GM12865 (cell line): ENCODE data around the gene YWHAE.

ENCODE experiments used
- DNase-seq: peaks from one replicate; pipeline ENCODE4 v3.0.0; 2010; ENCODE audit warnings: low read depth
- H3K4me3 ChIP-seq: 2 replicates; pipeline ENCODE4 v1.5.1; 2011; ENCODE audit warnings: mild to moderate bottlenecking, low read depth, low read length, control low read depth
- CTCF ChIP-seq: IDR thresholded peaks from 2 replicates; pipeline ENCODE4 v1.5.1; 2011; ENCODE audit warnings: low read length, control low read depth, low read depth, inconsistent platforms; ENCODE audit not compliant: insufficient read depth; ENCODE audit errors: missing control alignments

YWHAE gene

GRCh38 chr17:1324201-1324771 lies 75.7 kb downstream of the YWHAE start:
- no peak for DNase-seq
- H3K4me3 ChIP-seq: no peak overlapping the region
- no peak for TF ChIP-seq CTCF

- TF ChIP-seq CTCF: no peak
- DNase-seq: no peak
- H3K4me3 ChIP-seq: no peak overlapping the region
These were observed 76.7 kb downstream of the YWHAE start for GRCh38 chr17:1323336-1323735.

GRCh38 chr17:1322480-1322879 lies 77.5 kb downstream of the YWHAE start:
- no peak overlapping the region for H3K4me3 ChIP-seq
- no peak for DNase-seq
- no peak for TF ChIP-seq CTCF

GRCh38 chr17:1322014-1322428 lies 78.0 kb downstream of the YWHAE start:
- DNase-seq: no peak
- no peak for TF ChIP-seq CTCF

GRCh38 chr17:1315891-1316403 lies 84.1 kb downstream of the YWHAE start:
- H3K4me3 ChIP-seq: no peak overlapping the region
- TF ChIP-seq CTCF: no peak
- no peak for DNase-seq

More at GRCh38 chr17:1322014-1322428, 78.0 kb downstream of the YWHAE start:
- H3K4me3 ChIP-seq: no peak overlapping the region

GRCh38 chr17:1315409-1315808 lies 84.6 kb downstream of the YWHAE start:
- DNase-seq: no peak
- no peak overlapping the region for H3K4me3 ChIP-seq
- TF ChIP-seq CTCF: no peak
